ENCODE data around the gene SPAG9.

- TF ChIP-seq CTCF (IDR thresholded peaks at IDR 0.05) (no peak), EZH2 (IDR thresholded peaks at IDR 0.05; ENCODE audit: borderline replicate concordance, insufficient read depth, low read depth, low read length, poor library complexity, severe bottlenecking) (no peak)
Observed at GRCh38 chr17:50959341-50959740, 161.3 kb downstream of the SPAG9 start.

Measured in B cell (primary cell).